ENCODE results near the gene AP2A1.

The AP2A1 gene

GRCh38 chr19:49856574-49857021, 89.8 kb downstream of the AP2A1 start:
- no peak for ATAC-seq
